HCT116 (cell line): Measurements from ENCODE around the gene MKI67. TPM values are rescaled to one million over a fixed set of nuclear protein-coding genes. Genes with fewer than 3 reads are reported as not detected.

Experiments used
- ATAC-seq: fragments of 200-7000 bp; cut with Tn5 transposase; 2 replicates; pipeline ENCODE4 v1.9.1; 2020; ENCODE audit warnings: mild to moderate bottlenecking, moderate library complexity
- BruUV-seq: library from RNA; stranded (reverse); fragments of 400-500 nt; replicated peaks from 2 replicates; lab custom pipeline; 2021; lab: Mats Ljungman, UMichigan
- CTCF ChIA-PET: fragments of 300-600 bp; sonication (Branson Sonifier 250); formaldehyde crosslinking; loops from one replicate; lab custom pipeline; 2021; ENCODE audit warnings: antibody characterized with exemption; lab: Charles Lee
- POLR2A ChIA-PET: fragments of 300-600, 350-600 bp; sonication (Branson Sonifier 250); formaldehyde crosslinking; loops from one replicate; lab custom pipeline; 2021; ENCODE audit warnings: antibody characterized with exemption; lab: Charles Lee
- RAD21 ChIA-PET, 2 experiments: fragments of 300-600 bp; sonication (Branson Sonifier 250); formaldehyde crosslinking; loops; one replicate each; lab custom pipeline; 2023; ENCODE audit warnings: low total read pairs in 2 of 2; ENCODE audit not compliant: uncharacterized antibody in 2 of 2, unreplicated experiment in 2 of 2, low non-redundant PET in 1 of 2; lab: Charles Lee
- DNase-seq: peaks from one replicate; pipeline ENCODE4 v3.0.0-alpha.2; 2010; ENCODE audit warnings: low read depth, low spot score
- H2AFZ ChIP-seq: fragments of 200-600 bp; shearing (Covaris generic), sonication (generic); 2 replicates; pipeline ENCODE4 v1.6.1; 2017; ENCODE audit warnings: low read depth, mixed run types, mixed read lengths, antibody characterized with exemption, low read length; ENCODE audit not compliant: poor library complexity, severe bottlenecking
- H3K27ac ChIP-seq: 2 replicates; pipeline ENCODE4 v1.5.1; 2012; ENCODE audit warnings: low read depth, low read length
- H3K27me3 ChIP-seq: fragments of 200-600 bp; sonication (generic); 2 replicates; pipeline ENCODE4 v1.6.1; 2016; ENCODE audit warnings: mixed run types, low read length, mixed read lengths; ENCODE audit not compliant: insufficient read depth
- H3K36me3 ChIP-seq, 2 experiments: fragments of 200-500 bp in 1 of 2; fragments of 200-600 bp in 1 of 2; sonication (Bioruptor generic) in 1 of 2; sonication (generic) in 1 of 2; 2 replicates each; pipeline versions ENCODE4 v1.5.1 to v1.6.1; 2014 to 2016; ENCODE audit warnings: low read length in 2 of 2, inconsistent platforms in 1 of 2, mixed read lengths in 1 of 2, mixed run types in 1 of 2; ENCODE audit not compliant: insufficient read depth in 2 of 2, control insufficient read depth in 1 of 2
- H3K4me1 ChIP-seq, 2 experiments: fragments of 200-600 bp in 1 of 2; sonication (generic) in 1 of 2; 2 replicates each; pipeline versions ENCODE4 v1.5.1 to v1.6.1; 2012 to 2017; ENCODE audit warnings: low read length in 2 of 2, inconsistent platforms in 1 of 2, mild to moderate bottlenecking in 1 of 2, mixed read lengths in 1 of 2, mixed run types in 1 of 2, moderate library complexity in 1 of 2; ENCODE audit not compliant: insufficient read depth in 2 of 2, control insufficient read depth in 1 of 2
- H3K4me2 ChIP-seq: fragments of 200-600 bp; sonication (generic); 2 replicates; pipeline ENCODE4 v1.6.1; 2017; ENCODE audit warnings: mixed run types, low read length, mixed read lengths
- H3K4me3 ChIP-seq, 2 experiments: fragments of 200-600 bp in 1 of 2; sonication (generic) in 1 of 2; replicated peaks in 1 of 2; 2 replicates each; pipeline ENCODE4 v1.5.1; 2011 to 2016; ENCODE audit warnings: low read length in 2 of 2, control low read depth in 1 of 2, low read depth in 1 of 2, mild to moderate bottlenecking in 1 of 2, mixed read lengths in 1 of 2, mixed run types in 1 of 2
- H3K79me2 ChIP-seq: fragments of 200-600 bp; sonication (generic); 2 replicates; pipeline ENCODE4 v1.6.1; 2017; ENCODE audit warnings: mild to moderate bottlenecking, mixed run types, low read length, moderate library complexity, mixed read lengths; ENCODE audit not compliant: insufficient read depth
- H3K9ac ChIP-seq: fragments of 200-600 bp; sonication (generic); 2 replicates; pipeline ENCODE4 v1.6.1; 2016; ENCODE audit warnings: low read length, mixed read lengths
- H3K9me2 ChIP-seq: fragments of 200-600 bp; sonication (generic), shearing (Covaris generic); 2 replicates; pipeline ENCODE4 v1.6.1; 2017; ENCODE audit warnings: mixed run types, mild to moderate bottlenecking, moderate library complexity; ENCODE audit not compliant: insufficient read depth
- H3K9me3 ChIP-seq, 2 experiments: fragments of 200-500 bp in 1 of 2; fragments of 200-600 bp in 1 of 2; sonication (Bioruptor generic) in 1 of 2; sonication (generic) in 1 of 2; 2 replicates each; pipeline ENCODE4 v1.6.1; 2014 to 2017; ENCODE audit warnings: low read length in 2 of 2, mixed read lengths in 2 of 2, inconsistent platforms in 1 of 2, low read depth in 1 of 2, mild to moderate bottlenecking in 1 of 2, mixed run types in 1 of 2, moderate library complexity in 1 of 2; ENCODE audit not compliant: control insufficient read depth in 1 of 2, insufficient read depth in 1 of 2
- H4K20me1 ChIP-seq: fragments of 200-600 bp; sonication (generic), shearing (Covaris generic); 2 replicates; pipeline ENCODE4 v1.6.1; 2017; ENCODE audit warnings: mixed run types, mild to moderate bottlenecking, moderate library complexity; ENCODE audit not compliant: insufficient read depth
- EZH2phosphoT487 ChIP-seq: fragments of 200-600 bp; IDR thresholded peaks from 2 replicates; pipeline ENCODE4 v1.6.1; 2018; ENCODE audit warnings: antibody characterized with exemption, borderline replicate concordance
- FOSL1 ChIP-seq: IDR thresholded peaks from 2 replicates; pipeline ENCODE4 v1.6.1; 2012; ENCODE audit warnings: low read depth
- RAD21 ChIP-seq: IDR thresholded peaks from 2 replicates; pipeline ENCODE4 v1.6.1; 2012; ENCODE audit warnings: low read depth, mild to moderate bottlenecking
- ZFX ChIP-seq: fragments of 450-650 bp; IDR thresholded peaks from 2 replicates; pipeline ENCODE4 v1.6.1; 2017
- intact Hi-C: fragments of 100-400 bp; cut with micrococcal nuclease; formaldehyde crosslinking; loops from 2 replicates; pipeline ENCODE4 v1.10.0; 2022
- total RNA-seq: library from RNA; stranded (reverse); gene quantifications from one replicate; pipeline ENCODE4 v1.2.1, GENCODE V29; 2021; ENCODE audit not compliant: unreplicated experiment
- TF ChIP-seq, protein P1 (sequence below): IDR thresholded peaks from 2 replicates; pipeline ENCODE4 v1.6.1; 2012; ENCODE audit warnings: low read depth
- TF ChIP-seq, protein P2 (sequence below): IDR thresholded peaks from 2 replicates; pipeline ENCODE4 v1.6.1; 2012

Gene MKI67
- total RNA-seq, 1 experiment from 2014 or later, result 202 TPM

DNA sequence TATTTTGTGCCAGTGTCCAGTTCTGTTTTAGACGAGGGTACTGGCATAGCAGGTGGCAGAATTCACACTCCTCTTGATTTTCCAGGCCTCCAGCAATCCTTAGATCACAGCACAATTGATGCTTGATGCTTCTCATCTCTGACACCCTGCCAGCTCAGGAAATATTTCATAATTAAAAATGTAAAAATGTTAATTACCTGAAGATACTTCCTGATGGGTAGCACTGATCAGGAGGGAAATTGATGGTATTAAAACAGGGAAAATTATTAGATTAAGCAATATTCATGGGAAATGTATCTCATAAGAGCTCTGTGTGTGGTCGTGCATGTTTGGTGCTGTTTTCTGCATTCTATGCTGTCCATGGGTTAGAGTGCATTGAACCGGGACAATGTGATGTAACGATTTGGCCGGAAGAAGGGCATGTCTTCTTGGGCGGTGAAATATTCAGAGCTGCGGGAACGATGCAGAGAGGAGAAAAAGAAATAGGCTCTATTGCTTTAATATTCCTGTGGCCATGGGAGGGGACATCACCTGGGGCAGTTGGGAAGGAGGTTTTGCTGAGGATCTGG lies 43.7 kb upstream of the MKI67 start:
- CTCF ChIA-PET, result interaction anchor here (0.6 to 1.5 kb wide), 2 partner anchors 9 to 36 kb away, joined by 3 to 7 read pairs; no protein-coding TSS in a partner anchor
- no peak overlapping the region for H3K4me2 ChIP-seq

More for the DNA sequence above, 43.7 kb upstream of the MKI67 start:
- Histone ChIP-seq H3K9ac (no peak overlapping the region), H3K79me2 (no peaks in the 10 kb centered on the region), H3K4me1 (peaks cover 0 to 13% of the 10 kb centered on the region in 2 experiments; a peak in 2 of 4 replicates), H4K20me1 (no peaks in the 10 kb centered on the region), H3K27ac (no peak overlapping the region), H3K27me3 (0 out of 2 replicates have a peak, but pooled peaks cover 13% of the 10 kb centered on the region), H3K9me3 (peaks cover 0 to 13% of the 10 kb centered on the region in 2 experiments; a peak in 1 of 4 replicates), H3K36me3 (no peaks in the 10 kb centered on the region), H2AFZ (no peak overlapping the region), H3K9me2 (no peaks in the 10 kb centered on the region), H3K4me3 (no peak overlapping the region)
- BruUV-seq, result no TSS peak
- intact Hi-C loops, result no loop called here
- POLR2A ChIA-PET, result no interaction called here
- no peak for ATAC-seq
- DNase-seq, result no peak
- no peak for TF ChIP-seq RAD21
- TF ChIP-seq EZH2phosphoT487, result no peak
- TF ChIP-seq, protein P1, sequence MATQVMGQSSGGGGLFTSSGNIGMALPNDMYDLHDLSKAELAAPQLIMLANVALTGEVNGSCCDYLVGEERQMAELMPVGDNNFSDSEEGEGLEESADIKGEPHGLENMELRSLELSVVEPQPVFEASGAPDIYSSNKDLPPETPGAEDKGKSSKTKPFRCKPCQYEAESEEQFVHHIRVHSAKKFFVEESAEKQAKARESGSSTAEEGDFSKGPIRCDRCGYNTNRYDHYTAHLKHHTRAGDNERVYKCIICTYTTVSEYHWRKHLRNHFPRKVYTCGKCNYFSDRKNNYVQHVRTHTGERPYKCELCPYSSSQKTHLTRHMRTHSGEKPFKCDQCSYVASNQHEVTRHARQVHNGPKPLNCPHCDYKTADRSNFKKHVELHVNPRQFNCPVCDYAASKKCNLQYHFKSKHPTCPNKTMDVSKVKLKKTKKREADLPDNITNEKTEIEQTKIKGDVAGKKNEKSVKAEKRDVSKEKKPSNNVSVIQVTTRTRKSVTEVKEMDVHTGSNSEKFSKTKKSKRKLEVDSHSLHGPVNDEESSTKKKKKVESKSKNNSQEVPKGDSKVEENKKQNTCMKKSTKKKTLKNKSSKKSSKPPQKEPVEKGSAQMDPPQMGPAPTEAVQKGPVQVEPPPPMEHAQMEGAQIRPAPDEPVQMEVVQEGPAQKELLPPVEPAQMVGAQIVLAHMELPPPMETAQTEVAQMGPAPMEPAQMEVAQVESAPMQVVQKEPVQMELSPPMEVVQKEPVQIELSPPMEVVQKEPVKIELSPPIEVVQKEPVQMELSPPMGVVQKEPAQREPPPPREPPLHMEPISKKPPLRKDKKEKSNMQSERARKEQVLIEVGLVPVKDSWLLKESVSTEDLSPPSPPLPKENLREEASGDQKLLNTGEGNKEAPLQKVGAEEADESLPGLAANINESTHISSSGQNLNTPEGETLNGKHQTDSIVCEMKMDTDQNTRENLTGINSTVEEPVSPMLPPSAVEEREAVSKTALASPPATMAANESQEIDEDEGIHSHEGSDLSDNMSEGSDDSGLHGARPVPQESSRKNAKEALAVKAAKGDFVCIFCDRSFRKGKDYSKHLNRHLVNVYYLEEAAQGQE, result no peak
- no peak for TF ChIP-seq ZFX
- no peak for TF ChIP-seq FOSL1
- TF ChIP-seq, protein P2, sequence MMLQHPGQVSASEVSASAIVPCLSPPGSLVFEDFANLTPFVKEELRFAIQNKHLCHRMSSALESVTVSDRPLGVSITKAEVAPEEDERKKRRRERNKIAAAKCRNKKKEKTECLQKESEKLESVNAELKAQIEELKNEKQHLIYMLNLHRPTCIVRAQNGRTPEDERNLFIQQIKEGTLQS, result no peak
- RAD21 ChIA-PET, result no interaction called here
